Activated T-cell treated with anti-CD3 and anti-CD28 coated beads, Interleukin-2, amount 50 U/mL, for 1 hour (primary cell): ENCODE measurements around the gene ACER2.
"Not testable (repeated sequence)": the region's sequence is repeated elsewhere in the genome, so short reads cannot be mapped to it uniquely, and the experiment has no call there.

ENCODE experiments used
- DNase-seq: peaks from one replicate; pipeline ENCODE4 v3.0.0-alpha.2; 2020

The ACER2 gene

GRCh38 chr9:19408693-19409400 lies at the start of gene ACER2:
Gene ACER2 (plus strand): TSS chr9:19409009. CDS start chr9:19409085, 76 bp downstream.
- peak; percentile 99 for DNase-seq

DNA sequence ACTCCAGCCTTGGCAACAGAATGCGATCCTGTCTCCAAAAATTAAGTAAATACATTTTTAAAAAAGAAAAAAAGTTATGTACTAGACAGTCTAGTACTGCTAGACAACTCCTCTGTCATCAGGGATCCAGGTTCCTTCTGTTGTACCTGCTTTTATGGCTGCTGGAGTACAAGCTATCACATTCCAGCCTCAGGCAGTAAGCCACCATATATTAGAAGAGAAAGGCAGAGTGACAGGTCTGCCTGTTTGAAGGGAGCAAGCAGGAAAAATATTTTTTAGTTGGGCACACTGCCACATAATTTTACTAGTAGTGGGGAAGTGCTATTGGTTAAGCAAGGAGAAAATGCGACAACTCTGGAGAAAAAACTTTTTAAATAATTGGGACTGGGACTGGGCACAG lies 39.7 kb upstream of the ACER2 start:
- DNase-seq, result no peak

DNA sequence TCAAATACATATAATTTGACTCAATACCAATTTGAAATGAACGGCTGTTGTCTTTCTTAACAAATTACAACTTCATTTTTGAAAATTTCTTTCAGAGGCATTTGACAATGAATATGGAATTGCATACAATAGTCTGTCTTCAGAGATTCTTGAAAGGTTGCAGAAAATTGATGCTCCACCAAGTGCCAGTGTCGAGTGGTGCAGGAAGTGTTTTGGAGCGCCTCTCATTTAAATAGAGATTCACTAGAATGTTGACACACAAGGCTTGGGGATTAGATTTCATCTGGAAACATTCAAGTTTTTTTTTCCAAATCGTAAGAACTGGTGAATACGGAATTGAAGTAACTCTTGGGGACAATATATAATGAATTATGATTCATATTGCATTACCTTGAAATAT lies 36.9 kb upstream of the ACER2 start:
- DNase-seq, result no peak

DNA sequence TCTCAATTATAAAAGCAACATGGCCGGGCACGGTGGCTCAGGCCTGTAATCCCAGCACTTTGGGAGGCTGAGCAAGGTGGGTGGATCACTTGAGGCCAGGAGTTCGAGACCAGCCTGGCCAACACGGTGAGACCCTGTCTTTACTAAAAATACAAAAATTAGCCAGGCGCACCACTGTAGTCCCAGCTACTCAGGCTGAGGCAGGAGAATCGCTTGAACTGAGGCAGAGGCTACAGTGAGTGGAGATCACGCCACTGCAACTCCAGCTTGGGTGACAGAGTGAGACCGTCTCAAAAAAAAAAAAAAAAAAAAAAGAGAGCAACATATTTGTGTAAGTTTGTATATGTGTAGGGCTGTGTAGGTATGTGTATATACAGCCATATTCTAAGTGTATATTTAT lies 36.2 kb upstream of the ACER2 start:
- DNase-seq, result no peak

GRCh38 chr9:19373527-19373926 lies 35.3 kb upstream of the ACER2 start:
- no peak for DNase-seq

- DNase-seq, result no peak
Measured at GRCh38 chr9:19375538-19375937, 33.3 kb upstream of the ACER2 start.

DNA sequence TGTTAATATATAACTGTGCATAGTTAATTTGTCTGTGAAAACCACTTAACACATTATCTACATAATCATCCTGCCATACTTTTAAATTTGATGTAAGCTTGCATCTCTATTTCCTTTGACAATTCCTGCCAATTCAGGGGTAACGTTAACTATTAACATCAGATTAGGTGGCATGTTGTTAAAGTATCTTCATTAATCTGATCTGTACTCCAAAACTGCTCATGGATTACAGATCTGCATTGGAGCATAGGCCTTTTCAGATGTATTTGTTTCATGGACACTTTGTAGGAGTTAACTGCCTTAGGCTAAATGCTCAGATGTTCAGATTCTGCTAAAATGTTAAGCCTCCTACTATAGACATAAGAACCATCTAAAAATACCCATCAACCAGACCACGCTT lies 31.9 kb upstream of the ACER2 start:
- no peak for DNase-seq

DNA sequence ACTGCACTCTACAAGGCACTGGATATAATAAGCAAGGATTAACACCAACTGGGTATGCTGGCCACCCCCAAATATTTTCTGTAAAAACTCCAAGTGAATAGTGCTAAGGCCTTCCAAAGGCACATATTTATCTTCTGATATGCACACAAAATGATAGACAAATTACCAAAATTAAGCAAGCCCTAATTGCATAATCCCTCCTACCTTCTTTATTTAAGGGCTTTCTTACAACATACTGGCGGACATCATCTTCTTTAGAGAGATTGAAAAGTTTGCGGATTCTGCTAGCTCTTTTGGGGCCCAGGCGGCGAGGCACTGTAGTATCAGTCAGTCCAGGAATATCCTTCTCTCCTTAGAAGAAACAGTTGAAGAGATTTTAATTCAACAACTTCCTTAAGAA lies 30.6 kb upstream of the ACER2 start:
- no peak for DNase-seq

DNA sequence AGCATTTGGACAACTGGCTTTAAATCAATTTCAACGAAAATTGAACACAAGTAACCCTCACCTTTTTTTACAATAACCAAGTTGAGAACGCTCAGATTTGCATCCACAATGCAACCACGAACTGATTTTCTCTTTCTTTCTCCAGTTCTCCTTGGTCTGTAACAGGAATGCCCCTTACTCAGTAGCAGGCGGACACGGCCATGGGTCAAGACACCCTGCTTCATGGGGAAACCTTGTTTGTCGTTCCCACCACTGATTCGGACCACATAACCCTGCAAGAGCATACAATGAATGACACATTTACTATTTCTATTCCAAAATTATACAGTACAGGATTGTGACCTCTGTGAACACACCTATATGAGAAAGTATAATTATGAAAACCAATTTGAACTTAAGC lies 30.2 kb upstream of the ACER2 start:
- no peak for DNase-seq

GRCh38 chr9:19379283-19379682 lies 29.5 kb upstream of the ACER2 start:
- peak; percentile 24 for DNase-seq

GRCh38 chr9:19379697-19380046 lies 29.1 kb upstream of the ACER2 start:
- no peak for DNase-seq

- DNase-seq, result no peak
Measured at GRCh38 chr9:19380826-19381075, 28.1 kb upstream of the ACER2 start.

- no peak for DNase-seq
Measured at GRCh38 chr9:19381656-19382055, 27.2 kb upstream of the ACER2 start.

DNA sequence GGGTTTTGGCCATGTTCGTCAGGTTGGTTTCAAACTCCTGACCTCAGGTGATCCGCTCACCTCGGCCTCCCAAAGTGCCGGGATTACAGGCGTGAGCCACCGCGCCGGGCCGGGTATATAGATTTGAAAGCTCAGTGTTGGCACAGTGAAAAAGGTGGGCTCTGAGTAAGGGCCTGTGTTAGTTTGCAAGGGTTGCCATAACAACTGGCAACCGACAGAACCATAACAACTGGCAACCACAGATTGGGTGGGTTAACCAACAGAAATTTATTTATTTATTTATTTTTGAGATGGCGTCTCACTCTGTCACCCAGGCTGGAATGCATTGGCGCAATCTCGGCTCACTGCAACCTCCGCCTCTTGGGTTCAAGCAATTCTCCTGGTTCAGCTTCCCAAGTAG lies 23.6 kb upstream of the ACER2 start:
- not testable (repeated sequence) for DNase-seq

GRCh38 chr9:19385786-19386501 lies 22.9 kb upstream of the ACER2 start:
- DNase-seq, result no peak

GRCh38 chr9:19386502-19387044 lies 22.2 kb upstream of the ACER2 start:
- no peak for DNase-seq

DNA sequence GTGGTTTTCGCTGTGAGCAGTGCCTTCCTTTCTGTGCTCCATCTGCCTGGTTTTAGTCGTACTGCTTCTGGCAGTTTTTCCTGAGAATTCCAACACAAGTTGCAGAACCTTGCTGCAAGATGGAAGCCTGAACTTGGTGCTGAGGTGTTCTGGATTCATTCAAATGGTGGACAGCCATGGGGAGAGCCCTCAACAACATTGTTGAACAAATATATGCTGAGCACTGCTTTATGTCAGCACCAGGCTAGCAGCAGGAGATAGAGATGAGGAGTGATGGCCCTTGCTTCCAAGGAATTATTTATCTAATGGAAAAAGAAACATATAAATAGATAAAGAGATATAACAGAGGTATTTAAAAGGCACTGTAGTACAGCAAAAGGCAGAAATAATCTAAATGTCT lies 21.5 kb upstream of the ACER2 start:
- DNase-seq, result no peak

GRCh38 chr9:19389539-19389938 lies 19.3 kb upstream of the ACER2 start:
- DNase-seq, result not testable (repeated sequence)

- no peak for DNase-seq
Measured at GRCh38 chr9:19397845-19398244, 11.0 kb upstream of the ACER2 start.

- DNase-seq, result not testable (repeated sequence)
Measured at GRCh38 chr9:19403231-19403630, 5.6 kb upstream of the ACER2 start.

DNA sequence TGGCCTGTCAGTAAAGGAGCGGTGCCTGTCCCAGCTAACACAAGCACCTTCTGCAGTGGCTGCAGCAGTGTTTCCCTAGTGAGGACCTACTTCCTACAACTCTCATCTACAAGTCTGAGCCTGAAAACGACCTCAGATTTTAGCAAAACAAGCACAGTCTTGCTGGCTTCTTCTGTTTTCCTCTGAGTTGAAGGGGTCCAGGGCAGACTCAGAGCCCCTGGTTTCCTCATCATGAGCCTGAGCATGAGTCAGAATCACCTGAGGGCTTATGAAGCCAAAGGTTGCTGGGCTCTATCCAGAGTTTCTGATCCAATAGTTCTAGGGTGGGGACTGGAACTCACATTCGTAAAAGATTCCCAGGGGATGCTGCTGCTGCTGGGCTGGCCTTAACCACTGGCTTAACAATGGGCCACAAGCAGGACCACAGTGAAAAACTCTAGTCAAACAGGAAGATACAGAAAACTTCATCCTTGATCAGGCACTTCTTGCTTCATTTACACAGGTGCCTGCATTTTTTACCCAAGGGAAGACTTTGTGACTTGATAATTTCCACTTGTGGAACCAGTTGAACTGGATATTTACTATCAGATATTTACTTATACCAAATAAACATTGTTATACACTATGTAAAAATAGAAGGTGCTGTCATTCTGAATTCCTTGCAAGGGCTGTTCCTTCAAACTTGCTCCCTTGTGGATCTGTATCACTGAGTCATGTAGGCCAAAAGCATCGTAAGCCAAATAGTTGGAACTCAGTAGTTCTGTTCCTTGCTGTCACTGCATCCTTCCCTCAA lies 4.3 kb upstream of the ACER2 start:
- DNase-seq, result no peak

GRCh38 chr9:19405771-19406170 lies 3.0 kb upstream of the ACER2 start:
- DNase-seq, result no peak

DNA sequence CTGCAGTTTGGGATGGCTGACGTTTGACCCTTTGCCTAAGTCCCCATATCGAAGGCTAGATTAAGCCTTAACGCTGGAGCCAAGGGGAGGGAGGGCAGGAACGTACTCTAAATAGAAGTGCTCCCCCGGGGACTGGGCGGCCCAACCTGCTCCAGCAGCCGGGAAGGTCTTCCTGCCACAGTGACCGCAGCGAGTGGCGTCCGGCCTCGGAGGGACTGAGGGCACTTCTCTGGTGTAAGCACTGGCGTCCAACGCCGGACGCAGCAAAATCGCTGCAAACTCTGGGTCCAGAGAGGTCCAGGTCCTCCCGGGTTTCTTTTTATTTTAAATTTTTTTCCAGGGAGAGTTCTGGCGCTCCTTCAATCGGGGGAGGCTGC lies 505 bp upstream of the ACER2 start:
- no peak for DNase-seq
